CD1c-positive myeloid dendritic cell (primary cell): ENCODE results near the gene WWOX.

ENCODE experiments used
- DNase-seq: peaks from one replicate; pipeline ENCODE4 v3.0.0-alpha.2; 2016; ENCODE audit errors: extremely low spot score

The WWOX gene

DNA sequence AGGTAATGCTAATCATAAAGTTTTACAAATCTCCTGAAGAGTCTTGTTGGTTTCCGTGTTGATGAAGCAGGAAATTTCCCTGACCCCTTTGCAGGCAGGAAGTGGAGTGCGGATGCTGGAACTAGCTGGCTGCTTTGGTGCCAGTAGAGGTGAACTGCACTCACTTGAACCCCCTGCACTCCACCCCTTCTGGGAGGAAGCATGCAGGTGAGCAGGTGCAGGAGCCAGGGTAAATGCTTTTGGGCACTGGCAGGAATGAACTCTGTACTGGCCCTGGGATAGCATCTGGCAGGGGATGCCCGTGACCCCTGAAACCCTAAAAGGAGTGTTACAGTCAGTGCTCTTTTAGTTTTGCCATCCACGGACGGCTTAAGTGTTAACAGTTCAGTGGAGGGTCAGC lies 430.4 kb downstream of the WWOX start:
- no peak for DNase-seq

DNA sequence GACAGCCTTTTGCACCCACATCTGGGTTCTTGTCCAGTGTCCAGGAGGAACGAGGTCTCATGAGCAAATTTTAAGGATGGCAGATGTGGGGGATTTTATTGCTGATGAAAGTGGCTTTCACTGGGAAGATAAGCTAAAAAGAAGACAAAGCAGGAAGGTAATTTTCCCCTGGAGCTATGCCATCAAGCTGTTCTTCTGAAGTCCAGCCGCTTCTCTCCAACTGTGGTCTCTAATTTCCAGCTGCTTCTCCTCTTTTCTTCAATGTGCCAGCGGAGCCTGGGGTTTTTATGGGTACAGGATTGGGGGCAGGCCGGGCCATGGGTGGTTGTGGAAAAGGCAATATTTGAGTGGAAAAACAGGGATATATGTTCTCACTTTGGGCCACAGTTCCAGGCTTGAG lies 430.8 kb downstream of the WWOX start:
- DNase-seq = no peak

DNA sequence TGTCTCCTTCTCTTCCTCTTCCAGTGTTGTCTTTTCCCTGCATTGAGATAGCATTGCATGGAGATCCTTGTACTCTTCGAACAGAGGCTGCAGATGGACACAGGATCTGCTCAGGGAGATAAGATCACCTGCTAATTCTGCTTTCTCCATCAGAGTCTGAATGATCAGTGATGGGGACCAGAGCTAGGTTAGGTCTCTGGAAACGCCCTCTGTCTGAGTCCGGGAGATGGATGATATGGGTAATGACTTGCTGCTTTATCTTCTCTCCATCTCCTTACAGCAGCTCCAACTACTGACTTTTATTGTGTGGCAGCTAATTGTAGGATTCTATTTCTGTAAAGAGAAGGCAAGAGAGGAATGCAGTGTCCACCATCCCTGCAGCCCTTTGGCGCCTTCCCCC lies 435.6 kb downstream of the WWOX start:
- DNase-seq = no peak

DNA sequence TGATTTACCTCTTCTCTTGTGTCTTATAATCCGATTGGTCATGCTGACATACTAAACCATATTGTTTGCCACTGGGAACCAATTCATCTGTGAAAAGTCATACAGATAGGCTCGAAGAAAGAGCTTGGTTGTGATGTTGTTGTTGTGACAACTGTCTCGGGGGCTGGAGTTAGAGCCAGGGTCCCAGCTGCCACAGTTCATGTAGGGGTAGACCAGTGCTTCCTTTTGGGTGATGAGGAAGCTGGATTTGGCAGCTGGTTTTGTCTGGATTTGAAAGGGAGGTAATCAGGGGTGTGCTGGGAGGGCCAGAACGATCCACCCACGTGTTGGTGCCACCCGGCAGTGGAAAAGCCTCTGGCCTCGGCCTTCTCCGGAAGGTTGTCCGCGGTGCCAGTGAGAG lies 438.1 kb downstream of the WWOX start:
- no peak for DNase-seq

DNA sequence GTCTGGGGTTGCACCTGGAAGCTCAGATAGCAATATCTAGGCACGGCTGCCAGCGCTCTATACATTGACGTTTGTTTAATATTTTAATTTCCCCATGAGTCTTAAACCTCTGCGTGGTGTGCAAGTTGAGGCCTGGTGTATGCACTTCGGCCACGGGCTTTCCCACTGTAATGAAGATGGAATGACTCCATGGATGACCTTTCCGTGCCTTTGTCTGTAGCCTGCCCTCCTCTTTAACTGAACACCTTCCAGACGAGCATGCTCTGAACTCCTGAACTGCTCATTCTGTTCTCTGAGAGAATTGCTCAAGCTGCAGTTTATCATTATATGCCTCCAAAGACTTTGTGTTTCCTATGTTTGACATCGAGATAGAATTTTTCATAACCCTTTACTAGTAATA lies 438.8 kb downstream of the WWOX start:
- no peak for DNase-seq

DNA sequence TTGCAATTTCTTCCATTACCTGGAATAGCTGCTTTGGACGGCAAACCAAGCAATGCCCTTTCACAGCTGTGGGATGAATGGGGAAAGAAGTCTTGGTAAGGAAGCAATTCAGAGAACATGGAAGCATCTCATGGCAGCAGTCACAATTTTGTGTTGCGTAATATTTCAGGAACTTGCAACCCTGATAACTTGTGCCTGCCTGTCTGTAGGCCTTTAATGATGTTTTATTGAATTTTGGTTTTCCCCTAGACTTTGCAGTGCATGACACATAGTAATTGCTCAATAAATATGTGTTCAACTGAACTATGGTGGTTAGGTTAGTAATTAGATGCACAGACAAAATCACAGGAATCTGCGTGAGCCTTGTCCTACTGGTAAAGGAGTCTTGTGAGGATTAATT lies 439.5 kb downstream of the WWOX start:
- DNase-seq = peak; percentile 10

DNA sequence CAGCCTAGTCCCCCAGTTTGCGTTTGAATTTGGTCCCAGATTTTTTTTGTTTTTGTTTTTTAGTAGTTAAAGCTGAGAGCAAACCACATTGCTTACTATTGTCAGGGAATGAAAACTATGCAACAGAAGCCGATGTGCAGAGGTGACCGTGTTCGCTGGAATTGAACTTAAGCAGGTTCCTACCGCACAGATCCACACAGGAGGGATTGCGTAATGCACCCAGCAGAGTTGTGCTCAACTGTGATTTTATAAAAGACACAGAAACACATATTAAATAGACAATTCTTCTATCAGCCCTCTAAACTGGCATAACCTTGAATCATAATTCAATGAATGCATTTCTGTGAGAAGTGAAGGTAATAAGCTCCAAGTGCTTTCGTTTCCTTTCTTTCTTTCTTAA lies 443.0 kb downstream of the WWOX start:
- no peak for DNase-seq

DNA sequence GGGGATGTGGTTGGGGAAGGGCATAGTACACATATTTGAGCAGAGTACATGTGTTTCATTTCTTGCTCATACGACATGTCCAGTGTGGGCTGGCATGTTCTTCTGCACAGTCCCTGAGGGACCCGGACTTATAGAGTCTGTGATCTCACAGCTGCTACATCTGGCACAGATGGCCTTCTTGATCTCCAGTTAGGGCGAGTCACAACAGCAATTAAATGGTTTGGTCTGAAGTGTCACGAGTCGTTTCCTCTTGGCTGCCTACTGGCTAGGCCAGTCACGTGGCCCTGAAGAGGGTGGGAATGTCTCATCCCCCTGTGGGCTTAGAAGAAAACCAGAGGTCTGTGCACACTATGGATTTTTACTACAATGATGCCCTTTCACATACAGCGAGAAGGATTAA lies 443.6 kb downstream of the WWOX start:
- no peak for DNase-seq

DNA sequence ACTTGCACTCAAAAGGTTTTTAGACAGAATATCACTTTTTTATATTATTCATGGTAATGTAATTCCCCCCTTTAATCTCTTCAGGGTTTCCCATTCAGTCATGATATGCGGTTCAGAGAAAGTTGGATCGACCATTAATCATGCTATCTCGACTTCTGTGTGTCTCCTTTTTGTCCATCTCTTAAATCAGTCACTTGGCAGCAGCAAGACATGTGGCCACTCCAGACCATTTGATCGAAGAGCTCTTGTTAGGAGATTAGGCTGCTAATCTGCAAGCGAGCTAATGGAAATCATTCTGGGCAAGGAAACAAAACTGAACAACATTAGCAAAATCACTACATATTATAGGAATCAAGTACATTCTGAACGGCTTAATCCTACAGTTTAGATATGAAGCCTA lies 449.9 kb downstream of the WWOX start:
- no peak for DNase-seq

DNA sequence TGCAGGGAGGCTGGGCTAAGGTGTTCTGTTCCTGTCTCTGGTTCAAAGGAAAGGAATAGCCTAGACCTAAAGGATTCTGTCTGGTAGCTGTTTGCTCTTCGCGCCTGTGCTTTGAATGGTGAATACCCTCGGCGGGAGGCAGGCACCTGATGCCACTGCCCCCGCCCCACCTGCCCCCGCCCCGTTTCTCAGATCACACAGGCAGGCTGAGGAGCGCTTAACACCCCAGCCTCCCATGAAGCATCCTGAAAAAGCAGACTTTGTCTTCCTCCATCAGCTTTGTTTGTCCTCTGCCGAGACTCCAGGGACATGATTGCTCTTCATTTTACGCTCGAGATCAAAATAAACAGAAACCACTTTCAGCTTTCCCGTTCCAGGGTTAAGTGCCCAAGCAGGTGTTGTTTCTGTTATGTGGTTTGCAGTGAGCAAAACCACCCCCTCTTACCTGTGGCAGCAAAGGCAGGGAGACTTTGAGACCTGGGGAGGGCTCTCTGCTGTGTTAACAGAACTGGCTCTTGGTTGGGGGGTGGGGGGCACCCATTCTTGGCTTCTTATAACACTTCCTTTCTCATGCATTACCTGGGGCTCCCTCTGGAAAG lies 452.1 kb downstream of the WWOX start:
- no peak for DNase-seq

DNA sequence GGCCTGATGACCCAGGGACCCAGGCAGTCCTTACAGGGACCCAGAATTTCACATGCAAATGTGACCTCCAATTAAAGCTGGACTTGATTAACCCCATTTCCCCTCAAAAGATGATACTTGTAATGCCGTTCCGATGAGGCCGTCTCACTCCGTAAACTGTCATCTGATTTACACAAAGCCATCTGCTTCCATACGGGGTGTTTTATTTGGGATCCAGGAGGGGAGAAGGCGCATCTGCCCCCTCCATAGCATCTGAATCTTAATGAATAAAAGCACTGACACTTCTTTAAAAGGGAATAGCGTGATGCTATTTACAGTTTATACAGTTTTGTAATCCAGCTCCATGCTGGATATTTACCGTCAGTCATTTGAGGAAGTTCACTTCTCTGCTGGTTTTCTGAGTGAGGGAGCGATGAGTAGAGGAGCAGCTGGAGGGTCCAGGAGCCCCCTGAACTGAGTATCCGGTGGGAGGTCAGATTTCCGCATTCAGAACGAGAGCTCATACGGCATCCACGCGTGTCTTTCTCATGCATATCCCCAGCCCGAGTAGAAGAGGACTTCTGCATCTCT lies 452.7 kb downstream of the WWOX start:
- peak; percentile 3 for DNase-seq

DNA sequence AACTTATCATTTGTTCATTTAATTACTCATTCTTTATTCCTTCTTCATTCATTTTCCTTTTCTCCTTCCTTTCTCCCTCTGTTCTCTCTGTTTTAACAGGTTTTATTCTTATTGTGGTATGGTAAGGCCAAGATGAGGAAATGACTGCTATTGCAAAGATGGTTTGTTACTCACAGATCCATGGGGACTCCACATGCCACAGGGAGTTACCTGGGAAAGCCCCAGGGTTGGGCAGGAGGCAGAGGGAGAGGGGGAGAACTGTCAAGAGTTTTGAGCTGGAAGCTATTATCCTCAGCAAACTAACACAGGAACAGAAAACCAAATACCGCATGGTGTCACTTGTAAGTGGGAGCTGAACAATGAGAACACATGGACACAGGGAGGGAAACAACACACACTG lies 453.3 kb downstream of the WWOX start:
- no peak for DNase-seq

DNA sequence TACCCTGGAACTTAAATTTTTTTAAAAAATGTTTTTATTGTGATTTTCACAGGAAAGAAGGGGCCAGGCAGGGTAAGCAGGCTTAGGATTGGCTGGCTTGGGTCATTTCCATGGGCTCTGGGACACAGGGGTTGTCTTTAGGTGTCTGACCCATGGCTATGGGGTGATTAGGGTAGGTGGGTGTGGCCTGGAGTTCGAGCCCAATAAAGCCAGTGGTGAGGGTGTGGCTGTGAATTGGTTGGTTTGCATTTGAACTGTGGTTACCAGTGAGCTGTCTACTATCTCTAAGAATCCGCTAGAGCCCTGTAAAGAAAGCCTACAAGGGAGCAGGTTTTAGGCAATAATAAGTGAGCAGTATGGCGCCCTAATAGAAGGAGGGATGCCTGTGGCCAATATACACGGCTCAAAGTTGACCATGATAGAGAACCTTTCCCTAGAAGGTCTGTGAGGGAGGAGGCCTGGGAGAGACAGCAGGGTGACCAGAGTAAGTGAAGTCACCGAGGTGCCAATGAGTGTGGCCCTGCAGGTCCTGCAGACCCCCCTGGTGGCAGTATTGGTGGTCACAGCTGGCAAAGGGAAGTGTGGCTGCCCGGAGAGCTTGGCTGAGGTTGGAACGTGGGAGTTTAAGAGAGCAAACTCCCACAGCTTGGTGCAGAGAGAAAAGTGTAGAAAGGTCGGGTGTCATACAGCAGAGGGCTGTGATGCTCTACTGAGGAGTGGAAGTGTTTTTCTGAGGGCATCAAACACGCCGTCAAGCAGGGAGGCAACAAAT lies 454.0 kb downstream of the WWOX start:
- no peak for DNase-seq

DNA sequence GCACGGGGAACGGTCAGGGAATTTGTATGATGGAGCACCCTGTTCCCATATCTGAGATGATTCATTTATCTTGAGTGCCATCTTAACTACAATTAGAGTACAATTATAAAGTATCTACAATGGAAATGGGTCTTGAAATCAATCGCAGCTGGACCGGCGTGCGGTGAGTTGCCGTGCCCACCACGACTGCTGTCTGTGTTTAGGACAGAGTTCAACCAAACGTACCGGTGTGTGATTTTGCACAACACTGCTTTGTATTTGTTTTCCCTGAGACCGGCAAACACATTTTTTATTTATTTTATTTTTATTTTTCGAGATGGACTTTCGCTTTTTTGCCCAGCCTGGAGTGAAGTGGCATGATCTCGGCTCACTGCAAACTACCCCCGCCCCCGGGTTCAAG lies 457.0 kb downstream of the WWOX start:
- DNase-seq = no peak

DNA sequence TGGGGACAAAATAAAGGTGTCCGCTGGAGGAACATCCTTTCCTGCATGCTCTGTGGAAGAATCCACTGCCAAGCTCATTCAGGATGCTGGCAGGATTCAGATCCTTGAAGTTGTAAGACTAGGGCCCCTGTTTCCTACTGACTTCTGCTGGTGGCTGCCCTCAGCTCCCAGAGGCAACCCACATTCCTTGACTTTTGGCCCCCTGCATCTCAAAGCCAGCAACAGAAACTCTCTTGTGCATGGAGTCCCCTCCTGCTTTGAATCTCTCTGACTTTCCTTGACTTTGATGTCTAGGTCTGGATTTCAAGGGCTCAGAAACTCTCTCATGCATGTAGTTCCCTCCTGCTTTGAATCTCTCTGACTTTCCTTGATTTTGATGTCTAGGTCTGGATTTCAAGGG lies 461.5 kb downstream of the WWOX start:
- no peak for DNase-seq

DNA sequence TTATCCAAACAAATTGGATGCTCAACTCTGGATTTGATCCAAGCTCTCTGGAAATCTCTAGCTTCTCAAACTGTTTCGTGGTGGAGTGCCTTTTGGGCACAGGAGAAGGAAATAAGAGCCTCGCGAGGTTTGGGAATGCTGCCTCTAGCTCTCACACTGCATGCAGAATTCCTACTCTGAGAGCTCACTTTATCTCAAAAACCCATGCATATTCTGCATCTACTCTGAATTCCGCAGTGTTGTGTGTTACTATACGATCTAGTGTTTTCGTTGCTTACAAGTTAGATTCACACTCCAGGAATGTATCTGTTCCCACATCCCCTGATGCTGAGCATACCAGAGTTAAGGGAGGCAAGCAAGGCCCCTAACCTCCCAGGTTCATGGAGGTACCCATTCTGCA lies 462.7 kb downstream of the WWOX start:
- no peak for DNase-seq

DNA sequence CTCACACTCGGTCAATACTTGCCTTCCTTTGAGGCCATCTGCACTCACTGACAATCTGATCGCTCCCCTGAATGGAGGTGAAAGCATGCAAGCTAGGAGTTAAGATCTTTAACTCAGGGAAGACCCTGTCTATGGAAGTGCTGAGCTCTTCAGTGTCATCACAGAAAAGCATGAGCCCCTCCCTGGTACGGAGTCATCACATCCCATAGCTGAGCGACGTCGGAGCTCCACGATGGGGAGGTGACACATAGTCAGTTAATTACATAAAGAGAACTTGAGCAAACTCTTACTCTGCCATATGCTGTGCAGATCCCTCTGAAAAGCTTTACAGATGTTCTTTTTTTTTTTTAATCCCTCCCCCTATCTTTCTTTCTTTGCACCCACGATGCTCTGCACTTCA lies 463.2 kb downstream of the WWOX start:
- DNase-seq = no peak

DNA sequence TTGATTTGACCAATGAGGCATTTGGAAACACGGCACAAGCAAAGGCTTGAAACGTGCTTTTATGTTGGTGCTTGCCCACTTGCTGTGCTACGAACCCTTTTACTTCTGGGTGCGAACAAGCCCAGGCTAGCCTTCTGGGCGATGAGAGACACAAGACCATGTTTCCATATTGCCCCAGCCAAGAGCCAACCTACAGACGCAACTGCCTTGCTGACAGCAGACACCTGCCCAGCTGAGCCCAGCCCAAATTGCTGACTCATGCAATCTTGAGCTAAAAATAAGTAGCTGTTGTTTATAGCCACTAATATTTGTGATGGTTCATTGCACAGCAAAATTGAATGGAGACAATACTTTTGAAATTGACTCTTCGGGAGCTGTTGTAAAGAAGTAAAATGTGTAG lies 464.5 kb downstream of the WWOX start:
- no peak for DNase-seq

DNA sequence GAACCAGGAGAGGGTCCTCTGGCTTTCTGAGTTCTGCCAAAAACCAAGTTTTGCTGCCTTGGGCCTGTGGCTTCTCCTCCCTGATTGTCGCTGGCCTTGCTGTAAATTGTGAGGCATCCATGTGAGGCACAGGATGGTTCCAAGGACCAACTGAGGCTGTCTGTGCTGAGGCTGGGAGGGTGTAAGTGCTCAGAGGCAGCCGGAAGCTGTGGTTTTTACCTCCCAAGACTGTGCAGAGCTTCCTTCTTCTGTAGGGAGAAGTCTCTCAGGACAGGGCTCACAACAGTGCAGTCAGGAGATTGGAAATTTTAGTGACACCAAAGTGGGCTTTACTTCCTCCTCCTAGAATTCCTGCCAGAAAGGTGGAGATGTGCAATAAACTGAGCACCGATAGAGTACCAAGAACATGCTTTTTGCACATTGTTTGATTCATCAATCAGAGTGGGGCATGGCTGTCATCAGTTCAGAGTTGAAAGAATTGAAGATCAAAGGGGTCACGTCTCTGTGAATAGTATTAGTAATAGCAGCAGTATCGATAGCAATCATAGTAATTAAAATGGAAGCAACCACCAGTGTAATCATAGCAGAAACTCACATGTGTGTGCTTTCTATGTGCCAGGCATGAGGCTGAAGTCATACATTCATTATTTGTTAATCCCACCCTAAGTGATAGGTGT lies 467.1 kb downstream of the WWOX start:
- DNase-seq = no peak

DNA sequence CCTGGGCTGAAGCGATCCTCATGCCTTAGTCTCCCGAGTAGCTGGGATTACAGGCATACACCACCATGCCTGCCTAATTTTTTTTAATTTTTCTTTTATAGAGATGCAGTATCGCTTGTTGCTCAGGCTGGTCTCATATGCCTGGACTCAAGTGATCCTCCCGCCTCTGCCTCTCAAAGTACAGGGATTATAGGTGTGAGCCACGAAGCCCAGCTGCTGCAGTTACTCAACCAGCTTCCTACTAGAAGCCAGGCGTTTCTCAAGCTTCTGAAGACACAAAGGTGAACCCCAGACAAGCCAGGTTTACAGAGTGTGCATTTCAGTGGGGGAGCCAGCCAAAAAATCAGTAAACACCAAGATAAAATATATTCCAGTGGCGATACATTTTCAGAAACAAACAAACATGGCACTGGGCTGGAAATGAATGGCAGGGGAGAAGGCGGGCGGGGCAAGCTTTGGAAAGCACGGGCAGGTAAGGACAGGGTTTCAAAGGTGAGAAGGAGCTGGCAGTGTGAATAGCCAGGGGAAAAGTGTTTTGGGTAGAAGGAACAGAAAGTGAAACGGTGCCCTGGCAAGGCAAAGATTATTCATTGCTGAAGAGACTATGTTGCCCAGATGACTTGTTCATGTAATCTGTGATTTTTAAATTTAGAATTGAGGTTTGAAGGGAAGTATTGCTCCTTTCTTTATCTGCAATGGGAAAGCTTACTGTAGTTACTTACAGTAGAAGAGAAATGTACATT lies 471.1 kb downstream of the WWOX start:
- no peak for DNase-seq

DNA sequence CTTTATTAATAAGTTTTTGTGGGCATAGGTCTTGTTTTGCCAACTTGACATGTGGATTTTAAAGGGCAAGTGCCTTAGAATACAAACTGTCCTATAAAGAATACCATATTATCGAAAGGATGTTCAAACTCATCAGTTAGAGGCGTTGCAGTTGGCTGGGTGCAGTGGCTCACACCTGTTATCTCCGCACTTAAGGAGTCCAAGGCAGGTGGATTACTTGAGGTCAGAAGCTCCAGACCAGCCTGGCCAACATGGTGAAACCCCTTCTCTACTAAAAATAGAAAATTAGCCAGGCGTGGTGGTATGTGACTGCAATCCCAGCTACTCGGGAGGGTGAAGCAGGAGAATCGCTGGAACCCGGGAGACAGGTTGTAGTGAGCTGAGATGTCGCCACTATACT lies 472.0 kb downstream of the WWOX start:
- DNase-seq = no peak

DNA sequence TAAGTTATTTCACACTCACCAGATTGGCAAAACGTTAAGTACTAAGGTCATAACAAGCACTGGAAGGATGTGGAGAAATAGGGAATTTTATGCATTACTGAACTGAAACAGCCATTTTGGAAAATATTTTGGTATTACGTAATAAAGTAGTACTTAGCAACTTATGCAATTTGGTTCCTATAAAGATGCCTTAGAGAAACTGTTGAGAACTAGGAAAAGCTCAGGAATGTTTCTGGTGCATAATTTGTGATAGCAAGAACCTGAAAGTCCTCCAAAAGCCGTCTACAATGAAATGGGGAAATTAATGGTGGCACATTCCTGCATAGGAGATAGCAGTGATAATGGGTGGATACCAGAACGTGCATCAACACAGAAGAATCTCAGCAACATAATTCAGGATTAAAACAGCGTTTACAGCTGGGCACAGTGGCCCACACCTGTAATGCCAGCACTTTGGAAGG lies 472.5 kb downstream of the WWOX start:
- no peak for DNase-seq
